GM12874 (cell line): ENCODE measurements around the gene ZYX.

Experiments
- TF ChIP-seq, protein P1 (sequence below): IDR thresholded peaks from 2 replicates; pipeline ENCODE4 v1.5.1; 2011; ENCODE audit warnings: low read depth, mild to moderate bottlenecking, control low read depth, low read length, moderate library complexity; ENCODE audit not compliant: insufficient read depth

ZYX gene

DNA sequence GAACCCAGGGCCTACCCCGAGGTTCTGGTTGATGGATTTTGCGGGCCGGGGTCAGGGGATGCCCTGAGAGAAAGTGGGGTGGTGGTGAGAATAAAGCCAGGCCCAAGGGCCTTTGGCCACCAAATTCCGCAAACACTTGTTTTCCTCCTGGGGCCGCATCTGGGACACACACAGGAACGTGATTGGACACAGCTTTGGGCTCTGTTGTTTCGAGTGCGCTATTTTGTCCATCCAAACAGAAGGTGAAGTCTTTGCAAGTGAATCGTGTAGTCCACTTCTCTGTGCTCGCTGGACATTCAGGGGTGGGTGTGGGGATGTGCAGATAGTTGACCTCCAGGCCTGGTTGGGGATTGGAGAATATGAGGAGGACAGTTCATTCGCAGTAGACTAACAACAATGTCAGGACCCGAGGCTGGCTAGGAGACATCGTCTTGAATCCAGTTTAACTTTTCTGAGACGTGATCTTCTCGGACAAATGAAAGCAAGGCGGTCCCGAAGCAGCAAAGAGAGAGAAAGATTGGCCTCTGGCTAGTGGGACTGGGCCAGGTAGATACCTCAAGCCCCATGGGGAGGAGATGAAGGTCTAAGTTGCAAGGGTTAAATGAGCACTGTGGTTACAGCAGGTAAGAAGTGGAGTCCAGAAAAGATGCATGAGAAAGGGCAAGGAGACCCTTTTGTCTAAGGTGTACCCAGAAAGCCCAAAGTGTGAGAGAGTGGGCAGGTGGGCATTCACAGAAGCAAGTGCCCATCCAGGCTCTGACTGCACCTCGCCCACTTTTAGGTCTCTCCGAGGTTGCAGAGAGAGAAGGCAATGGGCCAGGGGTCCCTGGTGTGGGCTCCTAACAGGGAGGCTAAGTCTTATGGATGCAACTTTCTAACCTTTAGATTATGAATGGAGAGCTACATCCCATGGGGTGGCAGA, 17.9 kb upstream of the ZYX start:
- TF ChIP-seq, protein P1, sequence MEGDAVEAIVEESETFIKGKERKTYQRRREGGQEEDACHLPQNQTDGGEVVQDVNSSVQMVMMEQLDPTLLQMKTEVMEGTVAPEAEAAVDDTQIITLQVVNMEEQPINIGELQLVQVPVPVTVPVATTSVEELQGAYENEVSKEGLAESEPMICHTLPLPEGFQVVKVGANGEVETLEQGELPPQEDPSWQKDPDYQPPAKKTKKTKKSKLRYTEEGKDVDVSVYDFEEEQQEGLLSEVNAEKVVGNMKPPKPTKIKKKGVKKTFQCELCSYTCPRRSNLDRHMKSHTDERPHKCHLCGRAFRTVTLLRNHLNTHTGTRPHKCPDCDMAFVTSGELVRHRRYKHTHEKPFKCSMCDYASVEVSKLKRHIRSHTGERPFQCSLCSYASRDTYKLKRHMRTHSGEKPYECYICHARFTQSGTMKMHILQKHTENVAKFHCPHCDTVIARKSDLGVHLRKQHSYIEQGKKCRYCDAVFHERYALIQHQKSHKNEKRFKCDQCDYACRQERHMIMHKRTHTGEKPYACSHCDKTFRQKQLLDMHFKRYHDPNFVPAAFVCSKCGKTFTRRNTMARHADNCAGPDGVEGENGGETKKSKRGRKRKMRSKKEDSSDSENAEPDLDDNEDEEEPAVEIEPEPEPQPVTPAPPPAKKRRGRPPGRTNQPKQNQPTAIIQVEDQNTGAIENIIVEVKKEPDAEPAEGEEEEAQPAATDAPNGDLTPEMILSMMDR: no peak

DNA sequence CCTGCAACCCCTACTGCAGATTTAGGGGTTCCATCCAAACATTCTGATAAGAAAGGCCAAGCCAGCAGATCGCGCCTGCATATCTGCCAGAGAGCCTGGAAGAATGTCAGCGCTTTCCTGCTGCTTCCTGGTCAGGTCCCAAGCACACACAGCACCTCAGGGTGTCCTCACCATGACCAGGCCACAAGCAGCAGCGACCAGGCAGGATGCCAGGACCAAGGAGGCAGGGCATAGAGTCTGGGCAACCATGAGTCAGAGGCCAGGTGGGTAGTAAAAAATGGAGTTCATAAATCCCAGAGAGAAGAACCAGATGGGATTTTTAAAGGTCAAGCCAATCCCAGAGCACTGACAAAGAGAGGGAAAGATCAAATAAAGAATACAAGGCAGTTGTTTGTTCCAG, 13.2 kb upstream of the ZYX start:
- TF ChIP-seq, protein P1: no peak

DNA sequence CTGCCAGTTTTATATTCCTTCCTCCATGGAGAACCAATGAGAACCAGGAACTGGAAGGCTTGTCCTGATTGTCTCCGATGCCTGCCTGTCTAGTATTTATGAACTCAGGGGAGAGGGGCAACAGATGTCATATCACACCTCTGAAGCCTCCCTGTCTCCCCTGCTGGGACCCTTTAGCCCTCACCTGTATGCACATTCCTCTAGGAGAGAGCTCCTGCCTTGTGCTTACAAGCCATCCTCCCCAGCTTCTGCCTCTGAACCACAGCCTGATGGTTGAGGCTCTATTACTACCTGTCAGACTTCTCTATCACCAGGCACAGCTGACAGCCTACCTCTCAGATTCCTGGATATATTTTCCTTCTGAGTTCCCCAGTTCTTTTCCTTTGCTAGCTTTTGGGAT, 12.8 kb upstream of the ZYX start:
- TF ChIP-seq, protein P1: no peak

GRCh38 chr7:143369678-143370651, 11.2 kb upstream of the ZYX start:
- TF ChIP-seq, protein P1: no peak

DNA sequence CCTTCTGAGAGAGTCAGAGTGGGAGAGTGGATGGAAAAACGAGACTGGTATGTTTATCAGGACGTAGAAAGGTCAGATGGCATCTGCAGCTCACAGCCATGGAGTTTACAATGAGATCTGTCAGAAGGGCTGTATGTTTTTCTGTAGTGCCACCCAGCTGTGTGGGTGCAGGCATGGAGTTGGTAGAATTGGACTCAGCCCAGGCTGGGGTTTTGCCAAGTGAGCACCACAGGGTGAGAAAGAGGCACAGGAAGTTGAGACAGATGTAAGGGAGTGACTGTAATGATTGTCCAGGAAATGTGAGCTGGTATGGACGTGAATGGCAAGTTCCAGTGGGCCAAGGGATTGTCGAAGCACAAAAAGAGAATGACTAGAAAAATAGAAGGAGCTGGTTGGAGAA, 9.1 kb upstream of the ZYX start:
- TF ChIP-seq, protein P1: no peak

DNA sequence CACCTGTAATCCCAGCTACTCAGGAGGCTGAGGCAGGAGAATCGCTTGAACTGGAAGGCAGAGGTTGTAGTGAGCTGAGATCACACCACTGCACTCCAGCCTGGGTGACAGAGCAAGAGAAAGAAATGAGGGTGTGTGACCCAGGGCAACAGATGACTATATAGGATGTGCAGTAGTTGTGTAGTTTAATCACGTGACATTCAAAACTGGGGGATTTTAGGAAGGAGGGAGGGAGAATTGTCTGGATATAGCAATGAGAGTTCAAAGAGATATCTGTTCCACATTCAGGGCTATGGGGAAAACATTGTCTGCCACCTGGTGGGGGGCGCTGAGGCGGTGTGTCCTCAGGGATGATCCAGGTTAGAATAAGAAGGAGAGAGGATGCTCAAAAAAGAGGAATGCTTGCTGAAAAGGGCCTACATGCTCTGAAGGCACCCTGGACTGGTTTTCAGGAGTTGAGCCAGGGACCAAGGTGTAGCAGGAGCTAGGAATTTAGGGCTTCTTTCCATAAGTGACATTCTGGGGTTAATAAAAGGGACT, 7.8 kb upstream of the ZYX start:
- TF ChIP-seq, protein P1: no peak

DNA sequence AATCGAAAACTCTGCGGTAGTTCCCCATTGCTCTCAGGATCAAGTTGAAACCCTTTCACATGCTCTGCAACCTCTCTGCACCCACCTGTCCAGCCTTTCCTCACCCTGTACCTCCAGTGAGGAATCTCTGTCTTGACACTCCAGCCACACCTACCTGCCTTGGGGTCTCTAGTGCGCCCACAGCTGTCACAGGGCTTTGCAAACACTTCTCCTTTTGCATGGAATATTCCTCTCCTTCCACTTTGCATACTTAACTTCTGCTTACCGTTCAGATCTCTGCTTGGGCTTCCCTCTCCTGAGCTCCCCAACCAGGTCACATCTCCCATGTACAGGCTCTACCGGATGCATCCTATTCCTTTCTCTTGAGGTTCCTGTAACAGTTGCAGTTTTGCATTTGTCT, 6.6 kb upstream of the ZYX start:
- TF ChIP-seq, protein P1: no peak
